T-cell (primary cell): Measurements from ENCODE around the gene EFNA4. TPM values are rescaled to one million over a fixed set of nuclear protein-coding genes. Genes with fewer than 3 reads are reported as not detected.

Experiments used
- ATAC-seq, 4 experiments: fragments of 200-7000 bp in 3 of 4; fragments of 150-1000 bp in 1 of 4; cut with Tn5 transposase; replicated peaks in 1 of 4; 1 replicate in 3 of 4; 2 replicates in 1 of 4; pipeline ENCODE4 v1.10.0; 2021; ENCODE audit warnings: moderate library complexity in 3 of 4, mild to moderate bottlenecking in 2 of 4, moderate number of reproducible peaks in 1 of 4
- CTCF ChIA-PET, 2 donors: fragments of 300-600 bp; sonication (Branson Sonifier 250); formaldehyde crosslinking; loops; one replicate each; lab custom pipeline; 2022; ENCODE audit warnings: antibody characterized with exemption in 2 of 2; lab: Charles Lee
- POLR2A ChIA-PET, 2 donors: fragments of 300-600 bp; sonication (Branson Sonifier 250); formaldehyde crosslinking; loops; one replicate each; lab custom pipeline; 2022; ENCODE audit warnings: antibody characterized with exemption in 2 of 2; lab: Charles Lee
- DNase-seq, 35 experiments: peaks; one replicate each; pipeline versions ENCODE4 v3.0.0 to v3.0.0-alpha.2; 2013 to 2023
- H3K27ac ChIP-seq: one replicate; pipeline ENCODE4 v1.5.1; 2013; ENCODE audit warnings: low read length
- H3K27me3 ChIP-seq, 2 experiments: replicated peaks in 1 of 2; 1 replicate in 1 of 2; 2 replicates in 1 of 2; pipeline versions ENCODE4 v1.6.1 to v1.7.0; 2013; ENCODE audit warnings: low read length in 1 of 2, mixed read lengths in 1 of 2; ENCODE audit not compliant: control insufficient read depth in 2 of 2, insufficient read depth in 2 of 2; ENCODE audit errors: extremely low read depth in 1 of 2
- H3K36me3 ChIP-seq, 2 donors: 1 replicate in 1 of 2; 2 replicates in 1 of 2; pipeline versions ENCODE4 v1.6.1 to v1.7.0; 2013; ENCODE audit warnings: low read length in 1 of 2; ENCODE audit not compliant: control insufficient read depth in 2 of 2, insufficient read depth in 1 of 2; ENCODE audit errors: extremely low read depth in 1 of 2
- H3K4me1 ChIP-seq, 2 experiments: 1 replicate in 1 of 2; 2 replicates in 1 of 2; pipeline versions ENCODE4 v1.6.1 to v1.7.0; 2013; ENCODE audit warnings: low read length in 2 of 2, mixed read lengths in 1 of 2; ENCODE audit not compliant: insufficient read depth in 2 of 2, control insufficient read depth in 1 of 2; ENCODE audit errors: extremely low read depth in 1 of 2
- H3K4me3 ChIP-seq, 2 donors: 1 replicate in 1 of 2; 2 replicates in 1 of 2; pipeline versions ENCODE4 v1.5.1 to v1.7.0; 2013; ENCODE audit warnings: mild to moderate bottlenecking in 2 of 2, low read length in 1 of 2, moderate library complexity in 1 of 2; ENCODE audit not compliant: control insufficient read depth in 1 of 2; ENCODE audit errors: extremely low read depth in 1 of 2
- H3K9me3 ChIP-seq: 2 replicates; pipeline ENCODE4 v1.7.0; 2013
- H3K27ac Mint-ChIP-seq, 2 donors: one replicate each; pipeline ENCODE4 v1.8.0; 2020 to 2021; ENCODE audit warnings: mild to moderate bottlenecking in 2 of 2, mixed read lengths in 2 of 2
- H3K27me3 Mint-ChIP-seq, 2 donors: one replicate each; pipeline ENCODE4 v1.8.0; 2021 to 2022; ENCODE audit warnings: mixed read lengths in 2 of 2
- H3K36me3 Mint-ChIP-seq: one replicate; pipeline ENCODE4 v1.8.0; 2021; ENCODE audit warnings: mixed read lengths
- H3K4me1 Mint-ChIP-seq, 3 donors: one replicate each; pipeline ENCODE4 v1.8.0; 2020 to 2022; ENCODE audit warnings: mixed read lengths in 3 of 3, mild to moderate bottlenecking in 1 of 3
- H3K4me3 Mint-ChIP-seq, 3 donors: one replicate each; pipeline ENCODE4 v1.8.0; 2020 to 2022; ENCODE audit warnings: mild to moderate bottlenecking in 3 of 3, mixed read lengths in 3 of 3, moderate library complexity in 3 of 3
- H3K9me3 Mint-ChIP-seq, 3 donors: one replicate each; pipeline ENCODE4 v1.8.0; 2020 to 2022; ENCODE audit warnings: mixed read lengths in 3 of 3
- WGBS: methylation state at CpG from one replicate; pipeline ENCODE4 v1.1.5; 2013; ENCODE audit warnings: missing lambda C conversion rate; ENCODE audit not compliant: insufficient coverage; 5-methylcytosine and 5-hydroxymethylcytosine counted together
- total RNA-seq, 35 experiments: library from RNA in 6 of 35; stranded (reverse) in 6 of 35; fragments of 120-200 nt in 1 of 35; gene quantifications; one replicate each; pipeline versions ENCODE4 v1.2.1 to v1.2.4 and lab custom pipeline; 2013 to 2026

EFNA4 gene, protein sequence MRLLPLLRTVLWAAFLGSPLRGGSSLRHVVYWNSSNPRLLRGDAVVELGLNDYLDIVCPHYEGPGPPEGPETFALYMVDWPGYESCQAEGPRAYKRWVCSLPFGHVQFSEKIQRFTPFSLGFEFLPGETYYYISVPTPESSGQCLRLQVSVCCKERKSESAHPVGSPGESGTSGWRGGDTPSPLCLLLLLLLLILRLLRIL
- 1 to 10 TPM; 3.1 to 7.8 (median 6.6) TPM for total RNA-seq
- total RNA-seq (2013), result 6.9 TPM
- total RNA-seq (lab: John Stamatoyannopoulos, UW), result 0.76 to 6.3 (median 3.1) reads per million in 29 experiments

DNA sequence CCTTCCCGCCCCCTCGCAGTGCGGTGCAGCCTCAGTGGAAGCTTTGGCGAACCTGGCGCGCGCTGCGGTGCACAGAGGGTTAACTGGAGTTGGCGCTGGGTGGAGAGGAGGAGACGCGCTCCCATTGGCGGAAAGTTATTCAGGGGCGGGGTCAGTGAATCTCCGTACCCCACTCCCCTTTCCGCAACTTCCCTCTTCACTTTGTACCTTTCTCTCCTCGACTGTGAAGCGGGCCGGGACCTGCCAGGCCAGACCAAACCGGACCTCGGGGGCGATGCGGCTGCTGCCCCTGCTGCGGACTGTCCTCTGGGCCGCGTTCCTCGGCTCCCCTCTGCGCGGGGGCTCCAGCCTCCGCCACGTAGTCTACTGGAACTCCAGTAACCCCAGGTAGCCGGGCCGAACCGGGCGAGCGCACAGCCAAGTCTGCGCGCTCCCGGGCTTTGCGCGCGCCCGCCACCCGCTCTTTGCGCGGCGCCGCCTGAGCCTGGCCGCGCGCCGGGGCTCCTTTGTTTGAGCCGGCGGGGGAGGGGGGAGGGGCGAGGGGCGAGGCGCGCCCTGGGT, at the start of gene EFNA4:
Gene EFNA4, plus strand, starts transcription at position 191 of the 561 bp plus-strand sequence. Its CDS starts 84 bp downstream, at position 275.
- ChIA-PET CTCF (interaction anchor here (0.5 to 9.5 kb wide), 3 partner anchors 19 to 22 kb away, joined by 3 to 57 read pairs (median 4); no protein-coding TSS in a partner anchor), POLR2A (interaction anchor here in 1 of 2 donors (0.6 to 0.9 kb wide), 2 partner anchors 22 to 76 kb away, joined by 3 read pairs; no protein-coding TSS in a partner anchor)
- Mint-ChIP-seq H3K4me1 (peaks cover 26 to 43% (median 41%) of the 10 kb centered on the region in 3 donors), H3K9me3 (no peaks in the 10 kb centered on the region), H3K27ac (peak within 1 kb of the TSS; percentile 68 to 83), H3K36me3 (peaks cover 13% of the 10 kb centered on the region), H3K4me3 (peak within 1 kb of the TSS; percentile 84 to 88 (median 86)), H3K27me3 (no peaks in the 10 kb centered on the region)
- no peaks in the 10 kb centered on the region for H3K27me3 ChIP-seq
- H3K27ac ChIP-seq, result peak within 1 kb of the TSS; percentile 47
- H3K4me1 ChIP-seq, result peaks cover 14 to 31% of the 10 kb centered on the region in 2 experiments
- 0% methylated on average over 23 of the region's 57 CpGs for WGBS
- H3K36me3 ChIP-seq, result peaks cover 0 to 10% of the 10 kb centered on the region in 2 donors
- H3K4me3 ChIP-seq, result peak within 1 kb of the TSS; percentile 86 to 89
- ATAC-seq (peak; percentile 88 to 89 (median 89)), DNase-seq (peak; percentile 63 to 90 (median 81))
- H3K9me3 ChIP-seq, result no peaks in the 10 kb centered on the region

DNA sequence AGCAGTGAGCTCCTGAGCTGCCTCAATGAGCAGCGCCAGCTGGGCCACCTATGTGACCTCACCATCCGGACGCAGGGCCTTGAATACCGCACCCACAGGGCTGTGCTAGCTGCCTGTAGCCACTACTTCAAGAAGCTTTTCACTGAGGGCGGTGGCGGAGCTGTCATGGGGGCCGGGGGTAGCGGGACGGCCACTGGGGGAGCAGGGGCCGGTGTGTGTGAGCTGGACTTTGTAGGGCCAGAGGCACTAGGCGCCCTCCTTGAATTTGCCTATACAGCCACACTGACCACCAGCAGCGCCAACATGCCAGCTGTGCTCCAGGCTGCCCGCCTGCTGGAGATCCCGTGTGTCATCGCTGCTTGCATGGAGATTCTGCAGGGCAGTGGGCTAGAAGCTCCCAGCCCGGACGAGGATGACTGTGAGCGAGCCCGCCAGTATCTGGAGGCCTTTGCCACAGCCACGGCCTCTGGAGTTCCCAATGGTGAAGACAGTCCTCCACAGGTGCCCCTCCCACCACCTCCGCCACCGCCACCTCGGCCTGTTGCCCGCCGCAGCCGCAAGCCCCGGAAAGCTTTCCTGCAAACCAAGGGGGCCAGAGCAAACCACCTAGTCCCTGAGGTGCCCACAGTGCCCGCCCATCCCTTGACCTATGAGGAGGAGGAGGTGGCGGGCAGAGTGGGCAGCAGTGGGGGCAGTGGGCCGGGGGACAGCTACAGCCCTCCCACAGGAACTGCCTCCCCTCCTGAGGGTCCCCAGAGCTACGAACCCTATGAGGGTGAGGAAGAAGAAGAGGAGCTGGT, 48.6 kb upstream of the EFNA4 start:
- no peaks in the 10 kb centered on the region for H3K9me3 ChIP-seq
- Mint-ChIP-seq H3K9me3 (no peaks in the 10 kb centered on the region), H3K4me3 (peak overlapping the region in 1 of 3 donors; percentile 89), H3K27ac (peak overlapping the region; percentile 95 to 96), H3K4me1 (peaks cover 72 to 87% (median 79%) of the 10 kb centered on the region in 3 donors), H3K36me3 (peaks cover 3% of the 10 kb centered on the region), H3K27me3 (no peaks in the 10 kb centered on the region)
- no peak for ATAC-seq
- peak overlapping the region; percentile 67 for H3K27ac ChIP-seq
- ChIA-PET CTCF (interaction anchor here (0.5 to 3.0 kb wide), 4 partner anchors 15 to 261 kb away, joined by 4 to 15 read pairs (median 6); partner anchors contain the start of gene FLAD1 (in 1 of the 2)), POLR2A (interaction anchor here in 1 of 2 donors (1.1 kb wide), 1 partner anchor 59 kb away, joined by 5 read pairs; the partner anchor contains the start of gene PBXIP1)
- WGBS, result 96% methylated on average over 18 of the region's 31 CpGs
- H3K4me1 ChIP-seq, result peaks cover 51 to 83% of the 10 kb centered on the region in 2 experiments
- H3K36me3 ChIP-seq, result peaks cover 4 to 25% of the 10 kb centered on the region in 2 donors
- H3K4me3 ChIP-seq, result no peak overlapping the region
- no peaks in the 10 kb centered on the region for H3K27me3 ChIP-seq
- no peak for DNase-seq

DNA sequence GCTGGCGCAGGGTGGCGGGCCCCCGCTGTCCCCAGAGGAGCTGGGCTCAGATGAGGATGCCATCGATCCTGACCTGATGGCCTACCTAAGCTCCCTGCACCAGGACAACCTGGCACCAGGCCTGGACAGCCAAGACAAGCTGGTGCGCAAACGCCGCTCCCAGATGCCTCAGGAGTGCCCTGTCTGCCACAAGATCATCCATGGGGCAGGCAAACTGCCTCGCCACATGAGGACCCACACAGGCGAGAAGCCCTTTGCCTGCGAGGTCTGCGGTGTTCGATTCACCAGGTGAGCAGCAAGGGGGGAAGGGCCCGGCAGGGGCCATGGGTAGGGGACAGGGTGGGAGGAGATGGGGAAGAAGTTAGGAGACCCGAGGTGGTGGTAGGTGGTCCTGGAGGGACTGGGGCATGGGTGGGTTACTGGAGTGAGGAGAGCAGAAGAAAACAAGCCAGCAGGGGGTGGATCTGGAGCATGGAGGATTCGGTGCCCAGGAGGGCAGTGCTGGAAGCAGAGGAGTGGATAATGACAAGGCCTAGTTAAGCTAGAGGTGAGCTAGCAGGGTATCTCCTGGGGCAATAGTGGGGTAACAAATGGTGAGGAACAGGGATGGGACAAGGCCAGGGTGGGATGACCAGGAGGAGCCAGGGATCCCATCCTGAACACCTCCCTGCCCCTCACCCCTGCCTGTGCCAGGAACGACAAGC, 47.9 kb upstream of the EFNA4 start:
- no peaks in the 10 kb centered on the region for H3K9me3 ChIP-seq
- POLR2A ChIA-PET, result interaction anchor here (0.6 to 1.1 kb wide), 3 partner anchors 34 to 60 kb away, joined by 3 to 5 read pairs (median 3); partner anchors contain the start of gene PBXIP1 (in 1 of the 2)
- no peak overlapping the region for H3K4me3 ChIP-seq
- peaks cover 51 to 75% of the 10 kb centered on the region in 2 experiments for H3K4me1 ChIP-seq
- H3K36me3 Mint-ChIP-seq, result peaks cover 3% of the 10 kb centered on the region
- peak in 1 of 4 experiments; percentile 1 for ATAC-seq
- CTCF ChIA-PET, result interaction anchor here (0.6 to 3.5 kb wide), 12 partner anchors 9 to 456 kb away, joined by 3 to 23 read pairs (median 4); partner anchors contain the start of genes CKS1B (in 1 of the 2), FLAD1 (in 1 of the 2) and PBXIP1 (in 1 of the 2)
- peaks cover 70 to 82% (median 73%) of the 10 kb centered on the region in 3 donors for H3K4me1 Mint-ChIP-seq
- no peaks in the 10 kb centered on the region for H3K27me3 ChIP-seq
- peak overlapping the region; percentile 67 for H3K27ac ChIP-seq
- no peaks in the 10 kb centered on the region for H3K9me3 Mint-ChIP-seq
- H3K4me3 Mint-ChIP-seq, result peak overlapping the region; percentile 50 to 89 (median 55)
- 75% methylated on average over 15 of the region's 16 CpGs for WGBS
- DNase-seq, result no peak
- peak overlapping the region; percentile 95 to 96 for H3K27ac Mint-ChIP-seq
- H3K36me3 ChIP-seq, result peaks cover 4 to 25% of the 10 kb centered on the region in 2 donors
- H3K27me3 Mint-ChIP-seq, result no peaks in the 10 kb centered on the region

DNA sequence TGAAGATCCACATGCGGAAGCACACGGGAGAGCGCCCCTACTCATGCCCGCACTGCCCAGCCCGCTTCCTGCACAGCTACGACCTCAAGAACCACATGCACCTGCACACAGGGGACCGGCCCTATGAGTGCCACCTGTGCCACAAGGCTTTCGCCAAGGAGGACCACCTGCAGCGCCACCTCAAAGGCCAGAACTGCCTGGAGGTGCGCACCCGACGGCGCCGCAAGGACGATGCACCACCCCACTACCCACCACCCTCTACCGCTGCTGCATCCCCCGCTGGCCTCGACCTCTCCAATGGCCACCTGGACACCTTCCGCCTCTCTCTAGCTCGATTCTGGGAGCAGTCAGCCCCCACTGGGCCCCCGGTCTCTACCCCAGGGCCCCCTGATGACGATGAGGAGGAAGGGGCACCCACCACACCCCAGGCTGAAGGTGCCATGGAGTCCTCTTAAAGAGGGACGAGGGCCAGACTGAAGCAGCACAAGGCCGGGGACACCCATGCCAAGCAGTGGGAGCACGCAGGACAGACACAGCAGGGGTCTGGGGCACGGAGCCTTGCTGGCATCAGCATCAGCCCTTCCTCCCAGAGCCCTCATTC, 47.2 kb upstream of the EFNA4 start:
- peaks cover 3% of the 10 kb centered on the region for H3K36me3 Mint-ChIP-seq
- no peaks in the 10 kb centered on the region for H3K9me3 ChIP-seq
- H3K27ac Mint-ChIP-seq, result peak overlapping the region; percentile 95 to 96
- ChIA-PET POLR2A (interaction anchor here (0.6 to 1.1 kb wide), 3 partner anchors 35 to 61 kb away, joined by 3 to 5 read pairs (median 3); partner anchors contain the start of gene PBXIP1 (in 1 of the 2)), CTCF (interaction anchor here (0.6 to 3.5 kb wide), 15 partner anchors 8 to 457 kb away, joined by 3 to 23 read pairs (median 4); partner anchors contain the start of genes CKS1B (in 1 of the 2), FLAD1 (in 1 of the 2), PBXIP1 (in 1 of the 2) and PYGO2 (in 1 of the 2))
- peak in 3 of 4 experiments; percentile 6 to 20 (median 19) for ATAC-seq
- WGBS, result 8% methylated on average over 15 of the region's 26 CpGs
- peaks cover 68 to 76% (median 68%) of the 10 kb centered on the region in 3 donors for H3K4me1 Mint-ChIP-seq
- no peaks in the 10 kb centered on the region for H3K9me3 Mint-ChIP-seq
- H3K4me3 Mint-ChIP-seq, result peak overlapping the region; percentile 50 to 89 (median 55)
- peak overlapping the region in 1 of 2 donors; percentile 38 for H3K4me3 ChIP-seq
- peak in 3 of 35 experiments; percentile 18 to 55 (median 29) for DNase-seq
- no peaks in the 10 kb centered on the region for H3K27me3 ChIP-seq
- H3K36me3 ChIP-seq, result peaks cover 4 to 25% of the 10 kb centered on the region in 2 donors
- H3K27me3 Mint-ChIP-seq, result no peaks in the 10 kb centered on the region
- H3K4me1 ChIP-seq, result peaks cover 47 to 69% of the 10 kb centered on the region in 2 experiments
- peak overlapping the region; percentile 67 for H3K27ac ChIP-seq
